Left renal pelvis (tissue), 4 donors: ENCODE results near the gene ATP10A. TPM values are rescaled to one million over a fixed set of nuclear protein-coding genes. Genes with fewer than 3 reads are reported as not detected.

Source experiments
- DNase-seq, 4 donors: peaks; one replicate each; pipeline ENCODE4 v3.0.0-alpha.2; 2013; ENCODE audit warnings: low read depth in 4 of 4, low spot score in 3 of 4
- polyA plus RNA-seq, 4 donors: library from polyadenylated mRNA; unstranded; fragments of 120-200 nt; gene quantifications; one replicate each; pipeline ENCODE4 v1.2.1, GENCODE V29; 2013; ENCODE audit not compliant: insufficient read length in 4 of 4

Gene ATP10A
- polyA plus RNA-seq, 4 donors = 2.8 to 6.1 (median 4.0) TPM

DNA sequence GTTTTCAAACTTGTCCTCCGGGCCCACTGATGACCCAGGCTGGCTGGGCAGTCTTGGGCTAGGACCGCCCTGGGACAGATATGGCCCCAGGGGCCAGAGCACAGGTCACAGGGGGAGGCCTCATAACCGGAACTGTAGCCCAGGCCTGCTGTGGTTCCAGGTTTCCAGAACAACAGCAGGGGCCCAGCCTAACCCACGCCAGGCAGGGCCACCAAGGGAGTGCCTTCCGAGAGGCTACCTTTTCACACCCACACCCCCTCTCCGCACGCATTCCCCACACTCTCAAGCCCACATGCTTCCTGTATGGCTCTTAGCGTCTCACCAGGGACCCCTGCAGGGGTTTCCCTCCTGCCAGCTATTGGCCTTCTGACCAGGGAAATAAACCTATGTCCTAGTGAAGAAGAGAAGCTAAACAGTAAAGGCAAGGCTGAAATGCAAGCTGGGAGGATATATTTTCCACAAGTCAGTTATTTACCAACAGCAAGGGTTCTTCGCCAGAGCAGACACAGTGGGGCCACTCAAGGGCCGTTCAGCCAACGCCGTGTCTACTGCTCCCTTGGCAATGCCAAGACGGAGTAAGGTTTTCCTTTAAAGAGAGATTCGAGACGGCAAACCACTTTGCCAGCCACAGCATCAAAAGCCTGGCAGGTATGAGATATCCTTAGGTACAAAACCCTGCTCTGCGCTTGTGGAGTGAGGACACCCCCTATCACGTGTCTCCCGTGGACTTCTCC, 135.1 kb downstream of the ATP10A start:
- DNase-seq = no peak

DNA sequence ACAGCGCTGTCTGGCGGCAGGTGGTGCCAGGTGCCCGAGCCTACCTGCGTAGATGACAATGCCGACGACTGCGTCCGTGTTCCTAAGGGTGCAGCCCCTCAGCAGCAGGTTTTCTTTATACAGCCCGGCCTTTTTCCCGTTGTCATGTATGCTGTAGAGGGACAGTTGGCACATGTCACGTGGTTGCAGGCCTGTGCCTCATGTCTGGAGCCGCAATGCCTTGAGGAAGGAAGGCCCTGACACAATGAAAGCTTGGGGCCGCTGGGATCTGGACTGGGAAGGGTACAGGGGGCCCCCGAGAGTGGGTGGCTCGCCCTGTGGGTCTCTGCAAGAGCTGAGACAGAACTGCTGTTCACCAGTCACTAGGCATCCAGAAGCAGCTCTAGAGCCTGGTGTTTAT, 136.0 kb downstream of the ATP10A start:
- no peak for DNase-seq

DNA sequence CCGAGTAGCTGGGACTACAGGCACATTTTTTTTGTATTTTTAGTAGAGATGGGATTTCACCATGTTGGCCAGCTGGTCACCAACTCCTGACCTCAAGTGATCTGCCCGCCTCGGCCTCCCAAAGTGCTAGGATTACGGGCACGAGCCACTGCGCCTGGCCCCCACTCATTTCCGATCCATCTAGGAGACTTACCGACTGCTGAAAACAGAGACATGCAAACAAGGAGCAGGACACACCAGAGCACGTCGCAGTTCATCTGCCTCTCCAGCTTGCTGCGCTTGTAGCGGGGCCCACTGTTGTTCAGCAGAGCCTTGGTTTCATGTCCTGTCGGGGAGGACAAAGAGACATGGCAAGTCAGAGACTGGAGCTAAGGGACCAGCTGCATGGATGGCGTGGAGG, 137.4 kb downstream of the ATP10A start:
- no peak for DNase-seq

DNA sequence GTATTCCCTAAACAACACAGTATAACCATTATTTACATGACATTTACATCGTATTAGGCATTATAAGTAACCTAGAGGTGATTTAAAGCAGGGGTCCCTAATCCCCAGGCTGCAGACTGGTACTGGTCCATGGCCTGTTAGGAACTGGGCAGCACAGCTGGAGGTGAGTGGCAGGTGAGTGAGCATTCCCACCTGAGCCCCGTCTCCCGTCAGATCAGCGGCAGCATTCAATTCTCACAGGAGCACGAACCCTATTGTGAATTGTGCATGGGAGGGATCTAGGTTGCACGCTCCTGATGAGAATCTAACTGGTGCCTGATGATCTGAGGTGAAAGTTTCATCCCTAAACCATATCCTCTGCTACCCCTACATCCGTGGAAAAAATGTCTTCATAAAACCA, 138.2 kb downstream of the ATP10A start:
- no peak for DNase-seq

DNA sequence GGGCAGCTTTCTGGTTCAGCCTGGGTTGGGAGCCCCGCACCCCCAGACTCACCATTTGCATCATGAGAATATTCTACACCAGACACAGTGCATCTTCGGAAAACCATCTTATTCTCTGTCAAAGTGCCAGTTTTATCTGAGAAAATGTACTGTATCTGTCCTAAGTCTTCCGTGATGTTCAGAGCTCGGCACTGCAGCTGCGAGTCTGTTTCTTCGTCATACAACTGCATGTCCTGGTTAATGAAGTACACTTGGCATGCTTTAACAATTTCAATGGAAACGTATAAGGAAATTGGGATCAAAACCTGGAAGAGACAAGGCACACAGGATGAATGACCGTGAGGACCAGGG, 141.5 kb downstream of the ATP10A start:
- no peak for DNase-seq

DNA sequence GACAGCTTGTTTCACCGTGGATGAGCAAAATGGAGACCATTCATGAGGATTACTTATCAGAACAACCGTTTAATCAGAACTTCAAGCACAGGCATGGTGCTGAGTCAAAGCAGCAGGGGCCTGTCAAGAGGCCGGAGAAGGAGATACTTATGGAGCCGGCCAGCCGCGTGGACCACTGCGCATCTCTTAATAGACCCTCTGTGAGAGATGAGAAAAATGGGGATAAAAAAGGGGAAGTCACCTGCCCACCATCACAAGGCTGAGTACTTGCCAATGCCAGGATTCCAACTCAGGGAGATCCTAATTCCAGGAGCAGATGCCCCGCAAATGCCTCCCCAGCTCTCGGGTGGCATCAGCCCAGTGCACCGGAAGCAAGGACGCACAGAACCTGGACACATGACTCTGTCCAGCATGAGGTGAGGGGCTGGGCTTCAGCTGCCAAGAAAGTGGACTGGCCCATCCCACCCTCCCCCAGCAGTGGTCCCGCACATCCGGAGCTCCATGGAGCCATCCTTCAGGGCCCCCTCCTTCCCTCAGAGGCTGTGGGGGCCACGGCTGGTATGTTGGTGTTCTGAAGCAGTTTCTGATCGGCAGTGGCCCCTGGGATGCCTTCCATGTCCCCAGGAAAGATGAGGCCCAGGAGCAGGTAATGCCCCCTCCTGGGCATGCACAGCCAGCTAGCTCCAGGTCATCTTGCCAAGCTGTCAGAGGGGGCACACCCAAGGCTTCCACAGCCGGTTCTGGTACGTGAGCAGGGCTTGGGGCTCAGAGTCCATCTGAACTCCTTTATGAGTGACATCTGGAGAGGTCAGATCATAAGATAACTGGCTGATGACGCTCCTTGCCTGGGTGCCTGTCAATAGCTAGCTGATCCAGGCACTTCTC, 143.8 kb downstream of the ATP10A start:
- no peak for DNase-seq

DNA sequence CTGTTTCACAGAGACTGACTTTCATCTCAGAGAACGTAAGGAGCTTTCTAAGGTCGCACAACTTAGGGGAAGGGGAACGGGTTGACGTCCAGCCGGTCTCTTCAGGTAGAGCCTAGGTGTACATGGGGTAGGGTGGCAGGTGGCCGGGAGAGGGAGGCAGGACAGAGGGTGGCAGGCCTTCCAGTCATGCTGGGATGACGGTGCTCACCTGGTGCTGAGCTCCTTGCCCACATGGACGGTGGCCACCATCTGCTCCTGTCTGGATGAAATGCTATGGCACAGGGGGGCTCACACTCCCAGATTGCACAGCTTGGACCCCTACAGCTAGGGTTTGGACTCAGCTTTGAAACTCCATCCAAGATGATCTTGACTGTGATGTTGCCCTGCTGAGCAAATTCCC, 144.5 kb downstream of the ATP10A start:
- no peak for DNase-seq

DNA sequence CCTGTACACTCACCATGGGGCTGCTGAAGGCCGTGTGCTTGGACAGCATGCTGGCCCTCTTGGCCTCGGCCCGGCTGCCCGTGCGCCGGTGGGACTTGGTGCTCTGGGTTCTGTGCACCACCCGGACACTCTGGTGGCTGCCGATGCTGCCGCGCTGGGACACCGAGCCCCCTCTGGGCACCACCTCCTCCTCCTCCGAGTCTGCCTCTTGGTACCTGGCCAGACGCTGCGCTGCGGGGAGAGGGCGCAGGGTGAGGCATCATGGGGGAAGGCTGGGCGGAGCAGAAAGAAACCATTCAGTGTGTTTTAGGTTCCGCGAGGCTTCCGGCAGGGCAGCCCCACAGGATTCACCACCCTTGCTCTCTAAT, 145.0 kb downstream of the ATP10A start:
- no peak for DNase-seq

DNA sequence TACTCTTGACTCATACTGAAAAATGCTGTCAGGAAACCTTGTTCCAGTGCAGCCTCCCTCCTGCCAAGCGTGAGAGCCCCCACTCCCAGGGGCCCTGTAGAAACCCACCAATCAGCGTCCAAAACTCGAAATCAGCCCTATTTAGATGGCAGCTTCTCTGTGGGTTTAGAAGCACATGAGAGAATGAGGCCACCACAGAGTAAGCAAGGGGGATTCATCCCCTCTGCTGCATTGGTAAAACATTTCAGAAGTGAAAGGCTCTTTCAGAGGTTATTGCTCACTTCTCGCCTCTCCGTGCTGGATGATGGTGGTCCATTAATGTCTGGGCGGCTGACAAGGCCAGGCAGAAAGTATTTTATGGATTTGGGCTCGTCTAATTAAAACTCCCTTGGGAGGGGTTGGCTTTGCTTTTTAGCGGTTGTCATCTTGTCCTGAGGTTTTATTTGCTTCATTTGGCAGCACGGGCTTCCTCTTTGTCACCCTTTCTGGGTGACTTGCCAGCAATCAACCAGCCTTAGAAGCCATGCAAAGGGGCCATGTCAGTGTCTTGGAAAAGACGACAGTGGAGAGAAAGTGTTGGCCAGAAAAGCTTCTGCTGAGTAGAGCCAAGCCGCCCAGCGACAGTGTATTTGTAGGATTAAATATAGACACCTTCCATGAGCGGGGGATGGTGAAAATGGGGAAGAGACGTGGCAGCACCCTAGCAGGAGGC, 145.5 kb downstream of the ATP10A start:
- DNase-seq = no peak

DNA sequence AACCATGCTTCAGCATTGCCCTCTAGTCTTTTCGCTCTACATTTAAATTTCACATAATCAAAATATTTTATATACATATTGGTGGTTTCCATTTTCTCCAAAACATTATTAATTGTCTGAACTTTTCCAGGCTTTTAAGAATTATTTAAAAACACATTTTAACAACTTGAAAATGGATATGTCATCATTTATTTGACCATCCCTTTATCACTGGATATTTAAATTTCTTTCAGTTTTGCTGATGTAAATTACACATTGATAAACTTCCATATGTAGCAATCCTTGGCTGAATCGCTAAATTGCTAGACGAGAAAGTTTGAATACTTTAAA, 146.0 kb downstream of the ATP10A start:
- DNase-seq = no peak

DNA sequence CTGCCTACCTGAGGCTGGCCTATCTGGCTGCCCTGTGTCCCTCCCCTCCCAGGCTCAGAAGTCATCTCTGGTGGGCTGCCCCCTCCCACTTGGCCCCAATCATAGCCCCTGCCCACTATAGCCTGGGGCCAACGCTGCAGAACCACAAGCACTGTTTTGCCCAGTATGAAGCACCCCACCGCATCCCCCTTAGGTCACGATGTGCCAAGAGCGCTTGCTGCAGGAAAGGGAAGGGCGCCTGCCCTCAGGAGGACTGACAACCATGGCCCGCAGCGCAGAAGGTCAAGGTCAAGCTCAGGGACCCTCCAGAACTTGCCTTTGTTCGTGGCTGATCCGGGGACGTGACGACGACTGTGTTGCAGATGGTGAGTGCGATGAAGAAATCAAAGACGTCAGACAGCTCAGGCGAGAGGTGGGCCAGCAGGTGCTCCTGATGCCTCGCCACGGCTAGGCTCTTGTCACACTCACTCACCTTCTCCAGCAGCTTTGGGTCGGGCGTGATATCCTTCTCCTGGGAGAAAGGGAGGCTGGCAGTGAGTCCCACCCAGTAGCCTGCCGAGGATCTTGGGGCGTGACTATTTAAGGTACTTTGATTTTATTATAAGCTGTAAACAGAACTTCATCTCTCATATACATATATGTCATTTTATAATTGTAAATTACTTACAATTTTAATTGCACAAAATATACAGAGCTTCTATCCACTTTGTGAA, 146.6 kb downstream of the ATP10A start:
- DNase-seq = no peak

DNA sequence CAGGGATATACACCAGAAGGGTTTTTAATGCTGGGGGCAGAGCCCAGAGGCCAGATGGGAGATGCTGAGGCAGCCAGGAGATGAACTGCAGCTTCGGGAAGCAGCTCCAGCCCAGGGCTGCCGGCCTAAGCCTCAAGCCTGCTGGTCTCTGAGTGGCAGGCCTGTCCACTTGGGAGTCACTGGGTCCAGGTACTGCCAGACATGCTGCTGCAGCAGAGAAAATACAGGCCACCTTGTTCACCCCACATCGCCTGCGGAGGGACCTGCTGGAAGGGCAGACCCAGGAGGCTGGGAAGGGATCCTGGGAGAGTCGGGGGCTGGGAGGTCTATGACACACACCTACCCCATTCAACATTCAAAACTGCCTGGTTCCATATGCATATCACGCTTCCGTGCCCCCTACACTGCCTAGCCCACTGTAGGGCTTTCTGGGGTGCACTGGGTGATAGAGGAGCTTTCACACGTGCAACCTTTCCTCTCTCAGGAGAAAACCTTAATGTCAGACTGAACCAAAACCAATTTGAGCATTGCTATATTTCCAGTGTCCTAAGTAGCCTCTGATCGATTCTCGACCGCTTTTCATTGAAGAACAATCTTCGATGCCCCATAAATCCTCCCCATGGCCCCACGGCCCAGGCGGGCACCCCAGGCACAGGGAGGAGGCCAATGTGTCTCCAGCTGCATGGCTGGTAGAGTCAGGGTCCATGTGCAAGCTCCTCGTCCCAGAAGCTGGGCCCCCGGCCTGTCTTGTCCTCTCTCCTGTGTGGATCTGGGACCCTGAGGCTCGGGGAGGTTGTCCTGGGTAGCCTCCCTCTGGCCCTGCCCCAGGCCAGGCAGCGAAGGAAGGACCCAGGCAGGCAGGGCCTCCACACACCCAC, 147.4 kb downstream of the ATP10A start:
- DNase-seq = no peak

DNA sequence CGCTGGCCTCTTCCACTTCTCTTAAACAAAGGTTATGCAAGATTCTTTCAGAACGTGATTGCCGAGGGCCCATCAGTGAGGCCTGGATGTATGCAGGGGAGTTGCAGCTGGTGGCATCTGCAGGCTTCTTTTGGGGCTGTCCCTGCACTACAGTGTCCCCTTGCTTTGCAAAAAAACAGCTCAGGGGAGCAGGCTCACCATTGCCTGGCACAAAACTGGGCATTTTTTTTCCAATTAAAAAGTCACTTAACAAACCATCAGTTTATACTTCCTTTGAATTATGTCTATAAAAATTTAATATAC, 148.6 kb downstream of the ATP10A start:
- no peak for DNase-seq

DNA sequence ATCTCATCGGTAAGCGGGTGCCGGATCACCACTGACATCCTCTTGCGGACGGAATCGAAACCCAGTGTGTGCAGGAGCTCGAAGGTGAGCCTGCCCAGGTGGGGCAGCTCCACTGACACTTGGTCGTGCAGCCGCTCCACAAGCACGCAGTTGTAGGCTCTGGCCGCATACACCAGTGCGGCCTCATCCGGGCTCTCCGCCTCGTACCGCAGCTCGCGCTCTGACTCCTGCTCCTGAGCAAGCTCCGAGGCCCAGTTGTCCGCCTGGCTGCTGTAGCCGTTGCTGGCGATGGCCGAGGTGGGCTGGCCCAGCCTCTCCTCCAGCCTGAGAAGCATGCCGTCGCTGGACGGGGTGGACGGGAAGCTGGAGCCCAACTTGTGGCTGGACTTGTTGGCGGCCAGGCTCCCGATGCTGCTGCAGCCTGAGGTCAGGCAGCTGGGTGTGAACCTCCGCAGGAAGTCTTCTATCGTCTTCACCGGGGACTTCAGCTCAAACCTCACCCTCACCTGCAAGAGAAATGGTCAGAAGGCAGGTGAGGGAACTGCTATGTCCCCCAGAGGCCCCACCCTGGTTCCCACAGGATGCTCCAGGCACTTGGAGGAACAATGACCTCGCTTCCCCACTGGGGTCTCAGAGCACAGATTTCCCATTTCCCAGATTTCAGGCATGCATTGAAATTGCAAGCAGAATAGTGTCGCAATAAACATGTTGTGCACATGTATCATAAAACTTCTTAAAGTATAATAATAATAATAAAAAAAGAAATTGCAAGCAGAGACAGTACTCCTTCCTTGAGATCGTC, 149.2 kb downstream of the ATP10A start:
- DNase-seq = no peak

DNA sequence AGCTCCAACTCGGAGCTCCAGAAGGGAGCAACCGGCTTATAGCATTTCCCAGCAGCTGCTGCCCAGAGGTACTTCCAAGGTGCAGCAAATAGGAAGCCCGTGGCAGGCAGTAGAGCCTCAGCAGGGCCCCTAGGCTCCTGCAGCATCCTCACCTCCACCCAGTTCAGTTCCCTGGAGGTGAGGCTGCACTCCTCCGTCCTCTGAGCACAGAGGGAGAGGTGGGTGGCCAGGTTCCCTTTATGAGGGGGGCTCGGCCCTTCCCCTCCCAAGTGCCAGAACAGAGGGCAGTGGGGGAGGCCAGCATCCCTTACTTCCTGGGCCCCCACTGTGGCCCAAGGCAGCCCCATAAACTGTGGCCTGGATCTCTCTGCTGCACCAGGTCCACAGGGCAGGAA, 150.2 kb downstream of the ATP10A start:
- DNase-seq = no peak

DNA sequence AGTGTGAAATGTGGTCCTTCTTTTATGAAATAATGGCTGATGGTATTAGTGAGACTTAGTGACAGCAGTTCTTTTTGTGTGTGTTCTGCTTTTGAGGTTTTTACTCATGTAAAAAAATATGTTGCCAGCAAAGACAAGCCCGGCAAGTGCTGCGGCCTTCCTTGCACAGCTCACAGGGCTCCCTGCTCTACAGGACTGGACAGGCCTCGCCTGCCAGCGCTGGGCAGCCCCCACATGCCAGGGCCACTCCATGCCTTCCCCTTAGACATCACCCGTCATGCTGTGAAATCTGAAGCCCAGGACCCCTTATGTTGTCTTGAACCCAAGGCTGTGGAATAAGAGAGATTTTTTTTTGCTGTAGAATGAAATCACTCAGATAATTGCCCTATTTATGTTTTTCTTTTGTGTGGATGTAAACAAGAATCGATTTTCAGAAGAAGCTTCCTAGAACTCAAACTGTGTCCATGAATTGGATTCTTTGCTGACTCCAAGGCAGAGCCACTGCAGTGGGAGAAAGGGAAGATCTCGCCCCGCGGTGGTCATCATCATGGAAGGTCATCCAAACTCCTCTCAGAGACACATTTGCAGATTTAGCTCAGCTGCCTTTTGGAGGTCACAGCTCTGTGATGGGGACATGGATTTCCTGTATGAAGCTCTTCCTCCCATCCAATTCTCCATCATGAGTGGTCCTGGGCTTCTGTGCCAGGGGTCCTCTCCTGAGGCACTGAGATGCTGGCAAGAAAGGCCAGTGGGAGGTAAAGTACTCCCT, 150.8 kb downstream of the ATP10A start:
- no peak for DNase-seq

DNA sequence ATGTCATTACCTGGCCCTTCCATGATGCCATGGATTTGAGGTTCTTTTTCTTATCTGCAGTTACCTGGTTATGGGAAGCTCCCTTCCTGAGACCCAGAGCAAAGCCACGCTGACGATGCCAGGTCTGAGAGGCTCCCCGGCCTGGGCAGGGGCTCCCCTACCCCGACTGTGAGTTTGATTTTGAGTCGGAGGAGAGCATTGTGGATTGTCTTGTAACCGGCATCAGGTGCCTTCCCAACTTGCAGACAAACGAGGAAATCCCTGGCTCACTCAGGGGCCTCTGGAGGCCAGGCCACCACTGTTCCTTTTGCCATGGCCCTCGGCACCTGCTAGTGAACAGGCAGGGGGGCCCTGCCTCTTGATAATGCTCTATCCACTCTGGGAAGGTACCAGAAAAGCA, 151.4 kb downstream of the ATP10A start:
- DNase-seq = no peak

DNA sequence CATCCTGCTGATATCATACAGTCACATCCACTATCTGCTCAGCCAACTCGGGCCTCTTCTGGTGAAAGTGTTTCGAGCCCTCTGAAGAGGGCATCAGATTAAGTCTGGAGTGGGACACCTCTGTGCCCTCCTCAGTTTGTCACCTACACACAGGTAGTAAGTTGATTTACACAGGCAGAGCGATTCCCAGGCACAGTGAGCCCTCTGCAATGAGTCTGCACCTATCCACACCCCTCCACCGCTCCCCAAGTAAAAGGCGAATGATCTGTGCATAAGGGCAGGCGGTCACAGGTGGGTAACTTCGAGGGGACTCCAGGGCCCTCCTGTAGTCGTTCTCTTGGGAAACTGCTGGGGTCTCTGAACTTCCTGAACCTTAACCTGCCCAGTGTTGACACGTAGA, 152.0 kb downstream of the ATP10A start:
- DNase-seq = no peak

DNA sequence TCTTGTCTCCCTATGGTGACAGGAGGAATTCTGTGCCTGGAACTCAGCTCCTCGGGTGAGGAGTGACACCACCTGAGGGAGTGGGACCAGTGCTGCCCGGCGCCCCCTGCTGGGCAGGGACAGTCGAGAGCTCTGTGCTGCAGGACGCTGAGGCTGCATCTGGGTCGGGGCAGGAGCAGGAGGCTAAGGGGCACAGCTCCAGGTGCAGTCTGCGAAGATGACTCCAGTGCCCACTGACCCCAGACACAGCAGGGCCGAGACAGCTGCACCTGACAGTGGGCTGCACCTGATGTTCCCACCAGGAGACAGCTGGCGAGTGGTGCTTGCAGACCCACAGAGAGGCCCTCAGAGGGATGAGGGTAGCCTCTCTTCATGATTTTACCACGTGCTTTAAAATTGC, 152.9 kb downstream of the ATP10A start:
- DNase-seq = no peak
